BLaER1 (cell line): ENCODE data around the gene TAF3.

Source experiments
- H3K27ac ChIP-seq: shearing (Covaris generic); formaldehyde crosslinking; 2 replicates; pipeline ENCODE4 v1.8.1; 2022
- H3K27me3 ChIP-seq: shearing (Covaris generic); formaldehyde crosslinking; 2 replicates; pipeline ENCODE4 v1.8.1; 2022
- H3K36me3 ChIP-seq: shearing (Covaris generic); formaldehyde crosslinking; 2 replicates; pipeline ENCODE4 v1.8.1; 2022
- H3K4me1 ChIP-seq: shearing (Covaris generic); formaldehyde crosslinking; 2 replicates; pipeline ENCODE4 v1.8.1; 2022
- H3K4me2 ChIP-seq: shearing (Covaris generic); formaldehyde crosslinking; 2 replicates; pipeline ENCODE4 v1.8.1; 2022
- H3K4me3 ChIP-seq: shearing (Covaris generic); formaldehyde crosslinking; 2 replicates; pipeline ENCODE4 v1.8.1; 2022
- H3K9ac ChIP-seq: shearing (Covaris generic); formaldehyde crosslinking; 2 replicates; pipeline ENCODE4 v1.8.1; 2022
- H3K9me3 ChIP-seq: shearing (Covaris generic); formaldehyde crosslinking; 2 replicates; pipeline ENCODE4 v1.8.1; 2022
- H4K20me1 ChIP-seq: shearing (Covaris generic); formaldehyde crosslinking; 2 replicates; pipeline ENCODE4 v1.8.1; 2022
- Cebpa-rat ChIP-seq: shearing (Covaris generic); IDR thresholded peaks from 2 replicates; pipeline ENCODE4 v1.8.1; 2022

Gene TAF3

GRCh38 chr10:7892146-7892545 is 73.8 kb downstream of the TAF3 start:
- H3K4me3 ChIP-seq: no peak overlapping the region
- no peaks in the 10 kb centered on the region for H3K27me3 ChIP-seq
- H4K20me1 ChIP-seq: peaks cover 60% of the 10 kb centered on the region
- H3K27ac ChIP-seq: no peak overlapping the region
- no peaks in the 10 kb centered on the region for H3K4me1 ChIP-seq
- no peak for TF ChIP-seq Cebpa-rat
- no peak overlapping the region for H3K9ac ChIP-seq
- no peak overlapping the region for H3K4me2 ChIP-seq
- H3K36me3 ChIP-seq: peaks cover 14% of the 10 kb centered on the region
- peaks cover 4% of the 10 kb centered on the region; the same call in 1 of the 2 replicates for H3K9me3 ChIP-seq

- H3K4me3 ChIP-seq: no peak overlapping the region
- peaks cover 30% of the 10 kb centered on the region for H3K36me3 ChIP-seq
- H3K27ac ChIP-seq: no peak overlapping the region
- H4K20me1 ChIP-seq: peaks cover 34% of the 10 kb centered on the region; the same call in 1 of the 2 replicates
- H3K9me3 ChIP-seq: peaks cover 15% of the 10 kb centered on the region
- H3K9ac ChIP-seq: no peak overlapping the region
- no peak overlapping the region for H3K4me2 ChIP-seq
- no peaks in the 10 kb centered on the region for H3K4me1 ChIP-seq
- TF ChIP-seq Cebpa-rat: no peak
- no peaks in the 10 kb centered on the region for H3K27me3 ChIP-seq
Observed at GRCh38 chr10:7895699-7896090, 77.4 kb downstream of the TAF3 start.

DNA sequence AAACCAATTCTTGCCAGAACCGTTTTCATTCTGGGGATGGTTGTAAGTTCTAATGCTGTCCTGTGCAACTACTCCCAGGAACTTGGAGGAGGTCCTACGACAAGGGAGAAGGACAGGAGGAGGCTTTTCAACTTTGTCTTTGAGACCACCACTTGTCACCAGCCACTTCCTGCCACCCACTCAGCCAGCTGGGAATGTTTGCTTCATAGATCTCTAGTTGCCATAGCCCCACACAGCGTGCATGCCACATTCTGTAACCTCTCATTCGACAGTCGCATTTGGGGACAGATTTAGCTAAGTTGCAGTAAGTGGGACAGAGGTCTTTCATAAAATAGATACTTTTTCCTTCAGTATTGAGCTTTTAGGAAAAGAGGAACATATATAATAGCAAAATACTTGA is 78.0 kb downstream of the TAF3 start:
- Histone ChIP-seq H3K27ac (no peak overlapping the region), H3K9ac (no peak overlapping the region), H3K9me3 (peaks cover 15% of the 10 kb centered on the region), H3K27me3 (no peaks in the 10 kb centered on the region), H4K20me1 (peaks cover 30% of the 10 kb centered on the region; the same call in 1 of the 2 replicates), H3K36me3 (peaks cover 30% of the 10 kb centered on the region), H3K4me3 (no peak overlapping the region), H3K4me1 (no peaks in the 10 kb centered on the region), H3K4me2 (no peak overlapping the region)
- no peak for TF ChIP-seq Cebpa-rat

DNA sequence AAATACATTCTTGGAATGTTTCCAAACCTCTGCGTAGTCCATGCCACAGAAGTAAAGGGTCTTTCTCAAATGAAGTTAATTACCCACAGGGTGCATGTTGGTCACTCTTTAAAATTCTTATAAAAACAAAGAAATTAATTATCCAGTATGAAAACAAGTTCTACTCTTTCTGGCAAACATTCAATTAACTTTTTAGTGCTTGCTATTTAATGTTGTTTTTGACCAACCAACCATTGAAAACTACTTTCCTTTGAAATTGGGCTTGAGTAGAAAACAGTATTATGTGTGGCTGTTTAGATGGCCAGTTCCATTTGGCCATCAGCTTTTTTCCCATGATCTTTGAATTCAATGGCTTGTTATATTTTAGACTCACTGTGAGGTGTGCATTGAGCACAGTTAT is 83.0 kb downstream of the TAF3 start:
- H4K20me1 ChIP-seq: peaks cover 8% of the 10 kb centered on the region; the same call in 1 of the 2 replicates
- H3K27me3 ChIP-seq: no peaks in the 10 kb centered on the region
- H3K9me3 ChIP-seq: peaks cover 15% of the 10 kb centered on the region
- no peak for TF ChIP-seq Cebpa-rat
- no peak overlapping the region for H3K9ac ChIP-seq
- no peak overlapping the region for H3K4me2 ChIP-seq
- H3K4me3 ChIP-seq: no peak overlapping the region
- H3K27ac ChIP-seq: no peak overlapping the region
- H3K36me3 ChIP-seq: peaks cover 24% of the 10 kb centered on the region
- H3K4me1 ChIP-seq: no peaks in the 10 kb centered on the region

GRCh38 chr10:7902413-7902812 is 84.1 kb downstream of the TAF3 start:
- Histone ChIP-seq H3K9me3 (peaks cover 8% of the 10 kb centered on the region), H3K36me3 (peaks cover 13% of the 10 kb centered on the region; the same call in 1 of the 2 replicates), H3K9ac (no peak overlapping the region), H4K20me1 (peaks cover 15% of the 10 kb centered on the region; the same call in 1 of the 2 replicates), H3K4me3 (no peak overlapping the region), H3K27ac (no peak overlapping the region), H3K4me2 (no peak overlapping the region), H3K27me3 (no peaks in the 10 kb centered on the region), H3K4me1 (no peaks in the 10 kb centered on the region)
- no peak for TF ChIP-seq Cebpa-rat

DNA sequence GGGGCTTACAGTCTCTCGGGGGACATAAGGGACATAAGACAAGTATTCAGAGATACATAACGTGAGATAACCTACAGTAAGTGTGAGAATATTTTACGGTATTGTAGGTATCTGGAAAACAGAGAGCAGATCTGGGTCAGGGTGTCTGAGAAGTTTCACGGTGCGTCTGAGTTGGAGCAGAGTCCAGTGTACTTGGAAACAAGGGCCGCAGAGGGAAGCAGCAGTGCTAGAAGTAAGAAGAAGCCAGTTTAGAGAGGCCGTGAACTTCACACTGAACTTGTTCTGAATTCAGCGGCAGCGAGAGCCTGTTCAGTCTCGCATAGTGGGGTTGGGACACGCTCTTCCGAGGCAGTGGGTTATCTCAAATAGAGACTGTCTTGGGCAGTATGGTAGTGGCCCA is 85.5 kb downstream of the TAF3 start:
- H3K27ac ChIP-seq: no peak overlapping the region
- peaks cover 7% of the 10 kb centered on the region; the same call in 1 of the 2 replicates for H3K36me3 ChIP-seq
- no peak overlapping the region for H3K9ac ChIP-seq
- H3K27me3 ChIP-seq: no peaks in the 10 kb centered on the region
- H3K4me3 ChIP-seq: no peak overlapping the region
- no peak overlapping the region for H3K4me2 ChIP-seq
- H3K4me1 ChIP-seq: no peaks in the 10 kb centered on the region
- peaks cover 17% of the 10 kb centered on the region for H4K20me1 ChIP-seq
- TF ChIP-seq Cebpa-rat: no peak
- H3K9me3 ChIP-seq: 0 out of 2 replicates have a peak, but pooled peaks cover 3% of the 10 kb centered on the region

DNA sequence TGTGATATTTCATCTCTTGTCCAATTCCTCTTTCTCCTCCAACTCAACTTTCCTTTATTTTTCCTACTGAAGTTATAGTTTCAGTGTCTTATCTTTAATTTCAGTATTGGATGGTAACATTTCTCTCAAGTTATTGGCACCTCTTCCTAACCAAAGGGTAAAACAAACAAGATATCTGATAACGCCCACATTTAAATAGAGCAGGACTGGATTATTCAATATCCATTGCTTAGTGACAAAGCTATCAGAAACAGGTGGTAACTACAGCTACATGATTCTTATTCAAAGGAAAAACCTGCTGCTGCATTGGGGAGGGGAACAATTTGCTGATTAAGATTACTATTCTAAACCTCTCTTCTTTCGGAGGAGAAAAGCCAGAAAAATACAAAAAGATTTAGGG is 87.8 kb downstream of the TAF3 start:
- H3K4me3 ChIP-seq: no peak overlapping the region
- no peaks in the 10 kb centered on the region for H3K9me3 ChIP-seq
- H3K4me2 ChIP-seq: no peak overlapping the region
- no peak overlapping the region for H3K9ac ChIP-seq
- no peak overlapping the region for H3K27ac ChIP-seq
- no peak for TF ChIP-seq Cebpa-rat
- H3K4me1 ChIP-seq: no peaks in the 10 kb centered on the region
- peaks cover 18% of the 10 kb centered on the region for H4K20me1 ChIP-seq
- no peaks in the 10 kb centered on the region for H3K27me3 ChIP-seq
- H3K36me3 ChIP-seq: peaks cover 4% of the 10 kb centered on the region; the same call in 1 of the 2 replicates

DNA sequence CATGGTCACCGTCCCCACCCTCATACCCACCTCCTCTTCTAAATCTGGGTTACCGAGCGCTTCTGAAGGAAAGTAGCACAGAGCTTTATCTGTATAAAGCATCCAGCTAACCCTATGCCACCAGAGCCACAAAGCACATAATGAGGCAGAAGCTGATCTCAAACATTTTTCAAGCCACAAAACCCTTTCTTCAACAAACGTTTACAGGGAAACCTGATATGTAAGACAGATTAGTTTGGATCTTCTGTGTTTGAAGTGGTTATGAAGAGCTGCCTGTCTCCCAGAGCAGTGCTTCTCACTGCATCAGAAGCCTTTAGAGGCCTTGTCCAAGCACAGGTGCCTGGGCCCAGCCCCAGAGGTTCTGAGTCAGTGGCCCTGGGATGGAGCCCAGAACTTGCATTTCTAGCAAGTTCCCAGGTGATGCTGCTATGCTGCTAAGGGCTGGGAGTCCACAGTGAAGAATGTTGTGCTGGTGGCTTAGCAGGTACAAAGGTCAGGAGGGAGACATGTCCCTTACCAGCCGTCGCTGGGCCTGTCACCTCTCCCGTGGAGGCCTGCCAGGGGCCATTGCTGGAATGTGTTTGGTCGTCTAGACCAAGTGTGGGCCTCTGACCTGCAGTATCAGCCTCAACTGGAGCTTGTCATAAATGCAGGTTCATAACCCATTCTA is 90.4 kb downstream of the TAF3 start:
- peaks cover 18% of the 10 kb centered on the region for H4K20me1 ChIP-seq
- no peaks in the 10 kb centered on the region for H3K4me1 ChIP-seq
- H3K36me3 ChIP-seq: peaks cover 4% of the 10 kb centered on the region; the same call in 1 of the 2 replicates
- no peak overlapping the region for H3K9ac ChIP-seq
- no peak overlapping the region for H3K27ac ChIP-seq
- no peaks in the 10 kb centered on the region for H3K27me3 ChIP-seq
- H3K4me2 ChIP-seq: no peak overlapping the region
- H3K9me3 ChIP-seq: peaks cover 8% of the 10 kb centered on the region
- TF ChIP-seq Cebpa-rat: no peak
- H3K4me3 ChIP-seq: no peak overlapping the region

DNA sequence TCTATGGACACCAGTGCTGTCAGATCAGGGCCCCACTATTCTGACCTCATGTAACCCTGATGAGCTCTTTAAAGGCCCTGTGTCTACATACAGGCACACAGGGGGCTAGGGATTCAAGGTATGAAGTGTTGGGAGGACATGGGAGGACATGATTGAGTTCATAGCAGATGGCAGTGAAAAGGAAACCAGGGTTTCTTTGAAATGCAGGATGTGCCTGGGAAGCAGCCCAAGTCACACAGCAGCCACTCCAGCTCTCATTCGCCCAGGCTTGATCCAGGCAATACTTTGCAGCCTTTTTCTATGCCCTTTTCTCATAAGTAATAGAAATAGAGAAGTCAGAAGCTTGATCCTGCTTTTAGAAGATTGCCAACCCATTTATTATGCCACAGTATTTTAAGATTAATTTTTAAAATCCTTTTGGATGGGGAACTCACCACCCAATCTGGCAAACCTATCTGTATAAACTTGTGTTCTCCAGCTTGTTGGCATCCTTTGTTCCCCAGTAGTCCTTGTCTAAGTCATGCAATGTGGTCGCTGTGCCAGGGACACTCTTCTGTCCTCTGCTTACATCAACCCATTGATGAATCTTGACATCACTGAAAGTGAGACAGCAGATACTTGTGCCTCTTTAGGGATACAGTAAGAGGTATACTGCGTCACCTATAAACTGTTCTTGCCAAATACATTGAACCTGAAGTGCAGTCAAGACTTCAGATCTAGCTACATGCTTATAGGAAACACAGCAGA is 95.0 kb downstream of the TAF3 start:
- Histone ChIP-seq H3K27ac (no peak overlapping the region), H3K4me3 (no peak overlapping the region), H3K9me3 (peaks cover 12% of the 10 kb centered on the region), H3K4me2 (no peak overlapping the region), H3K9ac (no peak overlapping the region), H3K27me3 (no peaks in the 10 kb centered on the region), H4K20me1 (peaks cover 8% of the 10 kb centered on the region), H3K36me3 (peaks cover 4% of the 10 kb centered on the region; the same call in 1 of the 2 replicates), H3K4me1 (no peaks in the 10 kb centered on the region)
- TF ChIP-seq Cebpa-rat: no peak

GRCh38 chr10:7915923-7916536 is 97.7 kb downstream of the TAF3 start:
- no peak overlapping the region for H3K27ac ChIP-seq
- no peak overlapping the region for H3K4me3 ChIP-seq

More at GRCh38 chr10:7915923-7916536, 97.7 kb downstream of the TAF3 start:
- TF ChIP-seq Cebpa-rat: no peak
- Histone ChIP-seq H3K27me3 (no peaks in the 10 kb centered on the region), H3K9me3 (peaks cover 20% of the 10 kb centered on the region), H3K4me2 (no peak overlapping the region), H4K20me1 (no peaks in the 10 kb centered on the region), H3K9ac (no peak overlapping the region), H3K4me1 (peaks cover 7% of the 10 kb centered on the region), H3K36me3 (no peaks in the 10 kb centered on the region; the same call in 1 of the 2 replicates)
